Endothelial cell (in vitro differentiated cells): ENCODE measurements around the gene LRRC10B. TPM values are rescaled to one million over a fixed set of nuclear protein-coding genes. Genes with fewer than 3 reads are reported as not detected.

Experiments
- DNase-seq: peaks from one replicate; pipeline ENCODE4 v3.0.0; 2021; ENCODE audit warnings: low spot score
- H3K27ac Mint-ChIP-seq: one replicate; pipeline ENCODE4 v1.8.0; 2021; ENCODE audit warnings: mixed read lengths, inconsistent platforms; ENCODE audit not compliant: unreplicated experiment
- H3K27me3 Mint-ChIP-seq: one replicate; pipeline ENCODE4 v1.8.0; 2021; ENCODE audit warnings: mild to moderate bottlenecking, moderate library complexity, mixed read lengths, inconsistent platforms; ENCODE audit not compliant: unreplicated experiment
- H3K36me3 Mint-ChIP-seq: one replicate; pipeline ENCODE4 v1.8.0; 2021; ENCODE audit warnings: mild to moderate bottlenecking, low read depth, mixed read lengths, inconsistent platforms; ENCODE audit not compliant: unreplicated experiment
- H3K4me1 Mint-ChIP-seq: one replicate; pipeline ENCODE4 v1.8.0; 2021; ENCODE audit warnings: mild to moderate bottlenecking, mixed read lengths, inconsistent platforms; ENCODE audit not compliant: unreplicated experiment
- H3K4me3 Mint-ChIP-seq: one replicate; pipeline ENCODE4 v1.8.0; 2021; ENCODE audit warnings: mild to moderate bottlenecking, mixed read lengths, inconsistent platforms; ENCODE audit not compliant: unreplicated experiment
- H3K9me3 Mint-ChIP-seq: one replicate; pipeline ENCODE4 v1.8.0; 2021; ENCODE audit warnings: mixed read lengths, inconsistent platforms; ENCODE audit not compliant: unreplicated experiment
- total RNA-seq: library from RNA; stranded (reverse); fragmentation: NEBNext Ultra II Directional; extraction: Animal tissue kit (Norgen Biotek cat#: 25700); gene quantifications from one replicate; pipeline ENCODE4 v1.2.1, GENCODE V29; 2021; ENCODE audit not compliant: unreplicated experiment
- TF ChIP-seq, protein P1 (sequence below): fragments of 200-600 bp; sonication (generic); IDR thresholded peaks from one replicate; pipeline ENCODE4 v1.5.0; 2021; ENCODE audit warnings: antibody characterized with exemption; ENCODE audit not compliant: unreplicated experiment

The LRRC10B gene
- total RNA-seq, 1 donor from 2014 or later, result 0.13 TPM

GRCh38 chr11:61472282-61472681, 36.3 kb upstream of the LRRC10B start:
- Mint-ChIP-seq H3K27ac (no peak overlapping the region), H3K9me3 (no peaks in the 10 kb centered on the region), H3K27me3 (peaks cover 1% of the 10 kb centered on the region), H3K36me3 (peaks cover 16% of the 10 kb centered on the region), H3K4me1 (peaks cover 9% of the 10 kb centered on the region), H3K4me3 (no peak overlapping the region)
- TF ChIP-seq, protein P1, sequence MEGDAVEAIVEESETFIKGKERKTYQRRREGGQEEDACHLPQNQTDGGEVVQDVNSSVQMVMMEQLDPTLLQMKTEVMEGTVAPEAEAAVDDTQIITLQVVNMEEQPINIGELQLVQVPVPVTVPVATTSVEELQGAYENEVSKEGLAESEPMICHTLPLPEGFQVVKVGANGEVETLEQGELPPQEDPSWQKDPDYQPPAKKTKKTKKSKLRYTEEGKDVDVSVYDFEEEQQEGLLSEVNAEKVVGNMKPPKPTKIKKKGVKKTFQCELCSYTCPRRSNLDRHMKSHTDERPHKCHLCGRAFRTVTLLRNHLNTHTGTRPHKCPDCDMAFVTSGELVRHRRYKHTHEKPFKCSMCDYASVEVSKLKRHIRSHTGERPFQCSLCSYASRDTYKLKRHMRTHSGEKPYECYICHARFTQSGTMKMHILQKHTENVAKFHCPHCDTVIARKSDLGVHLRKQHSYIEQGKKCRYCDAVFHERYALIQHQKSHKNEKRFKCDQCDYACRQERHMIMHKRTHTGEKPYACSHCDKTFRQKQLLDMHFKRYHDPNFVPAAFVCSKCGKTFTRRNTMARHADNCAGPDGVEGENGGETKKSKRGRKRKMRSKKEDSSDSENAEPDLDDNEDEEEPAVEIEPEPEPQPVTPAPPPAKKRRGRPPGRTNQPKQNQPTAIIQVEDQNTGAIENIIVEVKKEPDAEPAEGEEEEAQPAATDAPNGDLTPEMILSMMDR, result no peak
- DNase-seq, result no peak

- H3K9me3 Mint-ChIP-seq, result no peaks in the 10 kb centered on the region
- H3K4me1 Mint-ChIP-seq, result peaks cover 9% of the 10 kb centered on the region
- peaks cover 16% of the 10 kb centered on the region for H3K36me3 Mint-ChIP-seq
- peaks cover 2% of the 10 kb centered on the region for H3K27me3 Mint-ChIP-seq
- DNase-seq, result no peak
- no peak overlapping the region for H3K4me3 Mint-ChIP-seq
- TF ChIP-seq, protein P1, result no peak
- no peak overlapping the region for H3K27ac Mint-ChIP-seq
Measured at GRCh38 chr11:61472868-61473267, 35.7 kb upstream of the LRRC10B start.

DNA sequence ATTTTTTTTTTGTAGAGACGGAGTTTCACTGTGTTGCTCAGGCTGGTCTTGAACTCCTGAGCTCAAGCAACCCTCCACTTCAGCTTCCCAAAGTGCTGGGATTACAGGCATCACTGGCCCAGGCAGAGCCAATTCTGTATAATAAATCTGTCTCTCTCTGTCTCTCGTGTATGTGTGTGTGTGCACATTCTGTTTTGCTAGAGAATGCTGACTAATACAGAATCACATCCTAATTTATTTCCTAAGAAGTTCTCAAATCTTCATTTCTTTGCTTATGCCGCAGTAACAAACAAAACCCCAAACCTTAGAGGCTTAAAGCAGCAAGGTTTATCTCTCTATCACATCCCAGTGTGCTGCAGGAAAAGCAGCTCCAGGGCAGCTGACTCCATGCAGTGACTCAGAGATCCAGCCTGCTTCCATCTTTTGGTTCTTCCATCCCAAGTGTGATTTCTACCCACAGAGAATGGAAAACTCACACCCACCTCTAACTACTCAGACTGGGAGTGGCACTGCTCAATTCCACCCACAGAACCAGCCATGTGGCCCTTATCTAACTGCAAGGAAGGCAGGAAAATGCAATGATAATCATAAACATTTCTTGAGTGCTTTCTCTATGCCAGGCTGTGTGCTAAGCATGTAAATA, 35.1 kb upstream of the LRRC10B start:
- no peak for DNase-seq
- H3K4me1 Mint-ChIP-seq, result peaks cover 9% of the 10 kb centered on the region
- peak overlapping the region; percentile 68 for H3K4me3 Mint-ChIP-seq
- H3K9me3 Mint-ChIP-seq, result no peaks in the 10 kb centered on the region
- H3K27me3 Mint-ChIP-seq, result peaks cover 5% of the 10 kb centered on the region
- H3K27ac Mint-ChIP-seq, result no peak overlapping the region
- TF ChIP-seq, protein P1, result no peak
- H3K36me3 Mint-ChIP-seq, result peaks cover 10% of the 10 kb centered on the region

- Mint-ChIP-seq H3K27ac (no peak overlapping the region), H3K36me3 (peaks cover 10% of the 10 kb centered on the region), H3K27me3 (peaks cover 5% of the 10 kb centered on the region), H3K9me3 (no peaks in the 10 kb centered on the region), H3K4me1 (peaks cover 9% of the 10 kb centered on the region), H3K4me3 (peak overlapping the region; percentile 6)
- TF ChIP-seq, protein P1, result no peak
- no peak for DNase-seq
Measured at GRCh38 chr11:61474013-61474643, 34.4 kb upstream of the LRRC10B start.

DNA sequence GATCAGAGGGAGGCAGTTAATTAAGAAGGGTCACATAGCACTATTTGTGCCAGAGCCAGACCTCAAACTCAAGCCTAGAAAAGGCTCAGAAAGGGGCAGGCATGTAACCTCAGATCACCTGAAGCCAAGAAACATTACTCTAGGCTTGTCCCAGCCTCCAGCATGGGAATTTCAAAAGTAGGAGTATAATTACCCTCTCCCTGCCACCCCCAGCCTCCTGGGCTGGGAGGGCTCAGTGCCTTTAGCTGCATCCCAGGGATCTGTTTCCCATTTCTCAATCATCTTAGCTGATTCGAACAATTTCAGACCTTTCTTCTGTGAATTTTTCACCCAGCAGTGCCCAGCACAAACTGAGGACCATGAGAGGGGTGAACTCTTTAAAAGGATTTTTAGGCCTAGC, 33.1 kb upstream of the LRRC10B start:
- TF ChIP-seq, protein P1, result no peak
- Mint-ChIP-seq H3K4me1 (peaks cover 9% of the 10 kb centered on the region), H3K36me3 (peaks cover 10% of the 10 kb centered on the region), H3K27me3 (peaks cover 5% of the 10 kb centered on the region), H3K4me3 (no peak overlapping the region), H3K9me3 (no peaks in the 10 kb centered on the region), H3K27ac (no peak overlapping the region)
- no peak for DNase-seq
